ENCODE results near the gene NEK11. TPM values are rescaled to one million over a fixed set of nuclear protein-coding genes. Genes with fewer than 3 reads are reported as not detected.

Gene NEK11
- polyA plus RNA-seq, 1 of the 3 experiments (the other 2 are of a cell fraction) = 4.7 TPM

- Histone ChIP-seq H3K4me2 (no peak overlapping the region), H3K9ac (no peak overlapping the region), H3K27me3 (ENCODE audit: insufficient read depth) (no peaks in the 10 kb centered on the region), H3K36me3 (replicated peaks in 1 of 2; ENCODE audit: control insufficient read depth in 1 of 2, insufficient read depth in 2 of 2, low read length in 1 of 2) (no peaks in the 10 kb centered on the region), H3K4me1 (ENCODE audit: control insufficient read depth in 1 of 2, insufficient read depth in 2 of 2, low read depth in 1 of 2, low read length in 1 of 2) (peaks cover 0 to 4% of the 10 kb centered on the region in 2 experiments; a peak in 2 of 4 replicates), H3F3A (replicated peaks; ENCODE audit: insufficient read depth) (no peaks in the 10 kb centered on the region), H4K20me1 (ENCODE audit: insufficient read depth) (no peaks in the 10 kb centered on the region), H3K79me2 (ENCODE audit: insufficient read depth) (no peaks in the 10 kb centered on the region), H2AFZ (ENCODE audit: low read depth) (no peak overlapping the region), H3K27ac (ENCODE audit: low read depth in 2 of 2, low read length in 1 of 2) (no peak overlapping the region), H3K9me2 (no peaks in the 10 kb centered on the region), H3K4me3 (ENCODE audit: low read depth in 2 of 2, low read length in 1 of 2) (no peak overlapping the region), H3K9me3 (no peaks in the 10 kb centered on the region)
- no peak for DNase-seq
- WGBS (ENCODE audit: low lambda C conversion rate) = 70% methylated on average over 6 of the region's 6 CpGs
- CTCF ChIA-PET = no interaction called here
- TF ChIP-seq, protein P1, sequence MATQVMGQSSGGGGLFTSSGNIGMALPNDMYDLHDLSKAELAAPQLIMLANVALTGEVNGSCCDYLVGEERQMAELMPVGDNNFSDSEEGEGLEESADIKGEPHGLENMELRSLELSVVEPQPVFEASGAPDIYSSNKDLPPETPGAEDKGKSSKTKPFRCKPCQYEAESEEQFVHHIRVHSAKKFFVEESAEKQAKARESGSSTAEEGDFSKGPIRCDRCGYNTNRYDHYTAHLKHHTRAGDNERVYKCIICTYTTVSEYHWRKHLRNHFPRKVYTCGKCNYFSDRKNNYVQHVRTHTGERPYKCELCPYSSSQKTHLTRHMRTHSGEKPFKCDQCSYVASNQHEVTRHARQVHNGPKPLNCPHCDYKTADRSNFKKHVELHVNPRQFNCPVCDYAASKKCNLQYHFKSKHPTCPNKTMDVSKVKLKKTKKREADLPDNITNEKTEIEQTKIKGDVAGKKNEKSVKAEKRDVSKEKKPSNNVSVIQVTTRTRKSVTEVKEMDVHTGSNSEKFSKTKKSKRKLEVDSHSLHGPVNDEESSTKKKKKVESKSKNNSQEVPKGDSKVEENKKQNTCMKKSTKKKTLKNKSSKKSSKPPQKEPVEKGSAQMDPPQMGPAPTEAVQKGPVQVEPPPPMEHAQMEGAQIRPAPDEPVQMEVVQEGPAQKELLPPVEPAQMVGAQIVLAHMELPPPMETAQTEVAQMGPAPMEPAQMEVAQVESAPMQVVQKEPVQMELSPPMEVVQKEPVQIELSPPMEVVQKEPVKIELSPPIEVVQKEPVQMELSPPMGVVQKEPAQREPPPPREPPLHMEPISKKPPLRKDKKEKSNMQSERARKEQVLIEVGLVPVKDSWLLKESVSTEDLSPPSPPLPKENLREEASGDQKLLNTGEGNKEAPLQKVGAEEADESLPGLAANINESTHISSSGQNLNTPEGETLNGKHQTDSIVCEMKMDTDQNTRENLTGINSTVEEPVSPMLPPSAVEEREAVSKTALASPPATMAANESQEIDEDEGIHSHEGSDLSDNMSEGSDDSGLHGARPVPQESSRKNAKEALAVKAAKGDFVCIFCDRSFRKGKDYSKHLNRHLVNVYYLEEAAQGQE (IDR thresholded peaks at IDR 0.05; ENCODE audit: low read depth, low read length) = no peak
- TF ChIP-seq TAF1 (IDR thresholded peaks at IDR 0.05; ENCODE audit: borderline replicate concordance, low read depth, low read length) (no peak), MEF2A (IDR thresholded peaks at IDR 0.05; ENCODE audit: borderline replicate concordance, low read depth) (no peak), GATA2 (CRISPR knock-in tag; IDR thresholded peaks at IDR 0.05) (no peak), CHD2 (IDR thresholded peaks at IDR 0.05; ENCODE audit: low read length, partially characterized antibody) (no peak), RAD21 (IDR thresholded peaks at IDR 0.05; ENCODE audit: low read length) (no peak), FOXJ3 (CRISPR knock-in tag; IDR thresholded peaks at IDR 0.05) (no peak), RCOR1 (IDR thresholded peaks at IDR 0.05; ENCODE audit: low read length) (no peak), ZBTB33 (IDR thresholded peaks at IDR 0.05; ENCODE audit: borderline replicate concordance, low read depth) (no peak), TEAD4 (IDR thresholded peaks at IDR 0.05; ENCODE audit: borderline replicate concordance, insufficient read depth) (no peak), EP300 (IDR thresholded peaks at IDR 0.05; ENCODE audit: borderline replicate concordance in 1 of 2, low read depth in 1 of 2, low read length in 1 of 2) (no peak), SIN3A (IDR thresholded peaks at IDR 0.05; ENCODE audit: borderline replicate concordance, low read depth, low read length) (no peak), NRF1 (IDR thresholded peaks at IDR 0.05; ENCODE audit: low read depth, low read length) (no peak), USF1 (IDR thresholded peaks at IDR 0.05; ENCODE audit: borderline replicate concordance, low read depth) (no peak)
- POLR2A ChIA-PET = no interaction called here
Measured at GRCh38 chr3:131393051-131393450, 366.4 kb downstream of the NEK11 start.

All from SK-N-SH (cell line).